Esophagus muscularis mucosa (tissue), 4 donors: ENCODE results near the gene FNIP2. TPM values are rescaled to one million over a fixed set of nuclear protein-coding genes. Genes with fewer than 3 reads are reported as not detected.

Experiments
- DNase-seq: peaks from one replicate; pipeline ENCODE4 v3.0.0-alpha.2; 2017; ENCODE audit errors: extremely low spot score
- H3K27ac ChIP-seq, 4 donors: fragments of 200-600 bp; sonication (generic); replicated peaks in 1 of 4; 1 replicate in 3 of 4; 2 replicates in 1 of 4; pipeline ENCODE4 v1.5.1; 2016 to 2019; ENCODE audit warnings: mild to moderate bottlenecking in 1 of 4
- H3K27me3 ChIP-seq, 4 donors: fragments of 200-600 bp; sonication (generic); one replicate each; pipeline versions ENCODE4 v1.5.1 to v1.6.0; 2016 to 2019
- H3K36me3 ChIP-seq, 4 donors: fragments of 200-600 bp; sonication (generic); one replicate each; pipeline ENCODE4 v1.5.1; 2016 to 2019
- H3K4me1 ChIP-seq, 4 donors: fragments of 200-600 bp; sonication (generic); one replicate each; pipeline ENCODE4 v1.5.1; 2016 to 2019
- H3K4me3 ChIP-seq, 4 donors: fragments of 200-600 bp; sonication (generic); 1 replicate in 2 of 4; 2 replicates in 2 of 4; pipeline ENCODE4 v1.5.1; 2016 to 2019; ENCODE audit warnings: mild to moderate bottlenecking in 4 of 4, moderate library complexity in 1 of 4
- H3K9me3 ChIP-seq, 4 donors: fragments of 200-600 bp; sonication (generic); 1 replicate in 3 of 4; 2 replicates in 1 of 4; pipeline ENCODE4 v1.5.1; 2016 to 2019
- EP300 ChIP-seq: sonication (generic); formaldehyde crosslinking; IDR thresholded peaks from one replicate; pipeline ENCODE4 v1.6.1; 2017; ENCODE audit warnings: antibody characterized with exemption
- POLR2A ChIP-seq: fragments of 450-650 bp; IDR thresholded peaks from one replicate; pipeline ENCODE4 v1.6.1; 2017; ENCODE audit warnings: antibody characterized with exemption, moderate library complexity, mild to moderate bottlenecking, low read depth
- POLR2AphosphoS5 ChIP-seq, 2 donors: sonication (generic); formaldehyde crosslinking; IDR thresholded peaks; one replicate each; pipeline ENCODE4 v1.6.1; 2017; ENCODE audit warnings: antibody characterized with exemption in 2 of 2
- WGBS: methylation state at CpG from one replicate; pipeline ENCODE4 v1.1.5; 2018; 5-methylcytosine and 5-hydroxymethylcytosine counted together
- intact Hi-C: fragments of 100-400 bp; cut with DNase I; formaldehyde crosslinking; loops from one replicate; pipeline ENCODE4 v1.15.1; 2023
- total RNA-seq, 4 donors: library from RNA; depleted of rRNA; stranded (reverse); fragments of >200 nt; gene quantifications; one replicate each; pipeline versions ENCODE4 v1.1.0 to v1.2.1, GENCODE V29; 2016
- TF ChIP-seq, protein P1 (sequence below), 3 experiments: fragments of 200-600 bp in 2 of 3; fragments of 450-650 bp in 1 of 3; sonication (generic) in 2 of 3; IDR thresholded peaks; one replicate each; pipeline ENCODE4 v1.5.1; 2017 to 2019; ENCODE audit warnings: antibody characterized with exemption in 3 of 3, mild to moderate bottlenecking in 2 of 3, moderate library complexity in 1 of 3

The FNIP2 gene
- total RNA-seq, 4 donors from 2014 or later: 80.0 to 97.7 (median 87.4) TPM

DNA sequence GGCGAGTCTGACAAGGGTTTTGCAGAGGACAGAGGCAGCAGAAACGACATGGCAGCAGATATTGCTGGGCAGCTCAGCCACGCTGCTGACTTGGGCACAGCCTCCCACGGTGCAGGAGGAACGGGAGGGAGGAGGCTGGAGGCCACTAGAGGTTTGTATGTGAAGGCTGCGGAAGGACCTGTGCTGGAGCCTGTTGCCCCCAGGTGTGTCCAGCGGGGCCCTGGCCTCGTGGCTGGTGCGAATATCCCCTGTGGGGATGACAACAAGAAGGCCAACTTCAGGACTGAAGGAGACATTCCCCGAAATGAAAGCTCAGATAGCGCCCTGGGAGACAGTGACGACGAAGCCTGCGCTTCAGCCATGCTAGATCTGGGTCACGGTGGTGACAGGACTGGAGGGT lies 100.2 kb downstream of the FNIP2 start:
- no peak for DNase-seq
- Histone ChIP-seq H3K4me1 (peaks cover 9 to 37% (median 25%) of the 10 kb centered on the region in 4 donors), H3K27me3 (no peaks in the 10 kb centered on the region), H3K4me3 (no peak overlapping the region), H3K36me3 (peaks cover 25 to 87% (median 57%) of the 10 kb centered on the region in 4 donors), H3K9me3 (no peaks in the 10 kb centered on the region), H3K27ac (no peak overlapping the region)
- no peak for TF ChIP-seq POLR2A
- no peak for TF ChIP-seq POLR2AphosphoS5 (IDR thresholded peaks at IDR 0.05)
- TF ChIP-seq, protein P1, sequence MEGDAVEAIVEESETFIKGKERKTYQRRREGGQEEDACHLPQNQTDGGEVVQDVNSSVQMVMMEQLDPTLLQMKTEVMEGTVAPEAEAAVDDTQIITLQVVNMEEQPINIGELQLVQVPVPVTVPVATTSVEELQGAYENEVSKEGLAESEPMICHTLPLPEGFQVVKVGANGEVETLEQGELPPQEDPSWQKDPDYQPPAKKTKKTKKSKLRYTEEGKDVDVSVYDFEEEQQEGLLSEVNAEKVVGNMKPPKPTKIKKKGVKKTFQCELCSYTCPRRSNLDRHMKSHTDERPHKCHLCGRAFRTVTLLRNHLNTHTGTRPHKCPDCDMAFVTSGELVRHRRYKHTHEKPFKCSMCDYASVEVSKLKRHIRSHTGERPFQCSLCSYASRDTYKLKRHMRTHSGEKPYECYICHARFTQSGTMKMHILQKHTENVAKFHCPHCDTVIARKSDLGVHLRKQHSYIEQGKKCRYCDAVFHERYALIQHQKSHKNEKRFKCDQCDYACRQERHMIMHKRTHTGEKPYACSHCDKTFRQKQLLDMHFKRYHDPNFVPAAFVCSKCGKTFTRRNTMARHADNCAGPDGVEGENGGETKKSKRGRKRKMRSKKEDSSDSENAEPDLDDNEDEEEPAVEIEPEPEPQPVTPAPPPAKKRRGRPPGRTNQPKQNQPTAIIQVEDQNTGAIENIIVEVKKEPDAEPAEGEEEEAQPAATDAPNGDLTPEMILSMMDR (IDR thresholded peaks at IDR 0.05): no peak
- TF ChIP-seq EP300: no peak
- WGBS: 94% methylated on average over 13 of the region's 15 CpGs
- intact Hi-C loops: no loop called here

DNA sequence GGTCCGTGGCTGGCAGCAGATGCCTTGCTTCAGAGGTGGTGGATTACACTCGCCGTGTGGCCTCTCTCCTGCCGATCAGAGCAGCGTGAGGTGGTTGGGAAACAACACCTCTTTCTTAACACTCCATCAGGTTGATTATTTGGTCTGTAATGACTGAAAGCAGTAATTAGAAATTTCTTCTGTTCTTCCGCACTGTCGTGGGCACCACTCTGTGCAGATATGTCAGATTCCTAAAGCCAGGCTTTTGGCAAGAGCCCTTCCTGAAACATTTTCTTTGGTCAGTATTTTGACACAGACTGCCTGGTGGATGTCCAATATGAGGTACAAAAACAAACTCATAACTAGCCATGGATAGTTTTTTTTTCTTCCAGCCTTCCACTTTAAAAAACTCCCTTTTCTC lies 100.9 kb downstream of the FNIP2 start:
- intact Hi-C loops: no loop called here

DNA sequence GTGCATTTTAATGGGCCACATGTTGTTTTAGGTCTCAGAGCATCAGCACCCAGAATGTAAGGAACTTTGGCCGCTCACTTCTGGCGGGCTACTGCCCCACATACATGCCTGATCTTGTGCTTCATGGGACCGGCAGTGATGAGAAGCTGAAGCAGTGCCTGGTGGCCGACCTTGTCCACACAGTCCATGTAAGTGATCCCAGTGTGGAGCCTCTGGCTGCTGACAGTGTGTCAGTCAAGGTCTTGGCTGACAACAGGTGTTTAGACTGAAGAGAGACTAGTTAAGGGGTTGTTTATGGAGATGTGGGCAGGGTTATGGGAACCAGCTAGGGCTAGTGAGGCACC lies 101.4 kb downstream of the FNIP2 start:
- Histone ChIP-seq H3K36me3 (peaks cover 25 to 87% (median 55%) of the 10 kb centered on the region in 4 donors), H3K4me1 (peaks cover 9 to 41% (median 27%) of the 10 kb centered on the region in 4 donors), H3K4me3 (no peak overlapping the region), H3K9me3 (no peaks in the 10 kb centered on the region), H3K27me3 (no peaks in the 10 kb centered on the region), H3K27ac (no peak overlapping the region)
- no peak for DNase-seq
- 90% methylated on average over 4 of the region's 4 CpGs for WGBS
- no peak for TF ChIP-seq POLR2A
- TF ChIP-seq EP300: no peak
- no peak for TF ChIP-seq POLR2AphosphoS5 (IDR thresholded peaks at IDR 0.05)
- TF ChIP-seq, protein P1 (IDR thresholded peaks at IDR 0.05): no peak
- intact Hi-C loops: no loop called here

More for the DNA sequence above, 100.9 kb downstream of the FNIP2 start:
- Histone ChIP-seq H3K27me3 (no peaks in the 10 kb centered on the region), H3K4me3 (no peak overlapping the region), H3K27ac (no peak overlapping the region), H3K36me3 (peaks cover 25 to 85% (median 54%) of the 10 kb centered on the region in 4 donors), H3K9me3 (no peaks in the 10 kb centered on the region), H3K4me1 (peaks cover 9 to 41% (median 27%) of the 10 kb centered on the region in 4 donors)
- WGBS: 93% methylated on average over 6 of the region's 7 CpGs
- TF ChIP-seq, protein P1 (IDR thresholded peaks at IDR 0.05): no peak
- TF ChIP-seq POLR2AphosphoS5 (IDR thresholded peaks at IDR 0.05) (no peak), EP300 (no peak)
- DNase-seq: no peak

DNA sequence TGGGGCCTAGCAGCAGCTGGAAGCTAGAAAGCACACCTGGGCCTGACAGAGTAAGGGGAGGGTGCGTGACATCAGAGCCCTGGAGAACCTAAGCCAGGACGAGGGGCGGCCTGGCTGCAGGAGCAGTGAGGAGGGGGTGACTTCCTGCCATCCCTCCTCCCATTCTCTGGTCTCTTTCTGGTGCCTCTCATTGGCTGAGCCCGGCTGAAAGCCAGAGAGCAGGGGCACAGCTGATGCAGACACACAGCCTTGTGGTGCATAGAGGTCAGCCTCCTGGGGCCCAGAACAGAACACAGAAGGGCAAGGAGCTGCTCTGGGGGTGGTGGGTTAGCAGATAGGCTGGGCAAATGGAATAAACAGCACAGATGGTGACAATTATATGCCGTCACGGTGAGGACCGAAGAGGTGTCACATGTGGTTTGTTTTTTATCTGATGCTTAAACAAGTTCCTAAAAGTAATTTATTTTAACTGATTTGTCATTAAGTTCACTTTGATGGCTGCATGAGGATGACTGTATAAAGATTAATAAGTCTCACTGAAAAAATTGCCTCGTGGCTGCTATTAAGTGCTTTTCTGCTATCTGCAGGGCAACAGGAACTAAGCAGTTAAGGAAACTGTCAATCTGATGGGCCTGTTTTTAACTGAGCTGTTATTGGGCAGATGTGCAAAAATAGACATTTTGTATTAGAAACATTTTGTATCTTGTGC lies 102.0 kb downstream of the FNIP2 start:
- intact Hi-C loops: no loop called here
- H3K36me3 ChIP-seq: peaks cover 25 to 87% (median 55%) of the 10 kb centered on the region in 4 donors
- no peak overlapping the region for H3K27ac ChIP-seq
- H3K27me3 ChIP-seq: no peaks in the 10 kb centered on the region
- TF ChIP-seq, protein P1 (IDR thresholded peaks at IDR 0.05): no peak
- H3K4me3 ChIP-seq: no peak overlapping the region
- WGBS: 78% methylated on average over 8 of the region's 8 CpGs
- no peaks in the 10 kb centered on the region for H3K9me3 ChIP-seq
- DNase-seq: no peak
- peaks cover 9 to 41% (median 27%) of the 10 kb centered on the region in 4 donors for H3K4me1 ChIP-seq

DNA sequence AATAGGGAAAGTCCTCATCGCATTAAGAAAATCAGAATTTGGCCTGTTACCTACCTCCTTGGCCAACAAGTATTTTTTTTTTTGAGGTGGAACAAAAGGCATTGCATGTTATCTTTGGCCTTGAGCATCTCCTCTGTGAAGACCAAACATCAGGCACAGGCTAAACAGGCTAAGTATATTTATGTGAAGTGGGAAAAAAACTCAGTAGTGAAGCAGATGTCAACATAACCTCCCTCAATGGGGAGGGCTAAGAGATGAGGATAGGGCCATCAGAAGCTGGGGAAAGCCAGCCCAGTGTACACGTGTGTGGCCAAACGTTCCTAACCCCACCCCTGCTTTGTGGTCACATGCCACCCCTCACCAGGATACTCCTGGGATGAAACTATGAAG lies 102.5 kb downstream of the FNIP2 start:
- Histone ChIP-seq H3K4me1 (peaks cover 9 to 41% (median 27%) of the 10 kb centered on the region in 4 donors), H3K4me3 (no peak overlapping the region), H3K36me3 (peaks cover 25 to 92% (median 56%) of the 10 kb centered on the region in 4 donors), H3K9me3 (no peaks in the 10 kb centered on the region), H3K27me3 (no peaks in the 10 kb centered on the region), H3K27ac (no peak overlapping the region)
- TF ChIP-seq POLR2AphosphoS5 (IDR thresholded peaks at IDR 0.05): no peak
- TF ChIP-seq EP300: no peak
- no peak for TF ChIP-seq POLR2A
- TF ChIP-seq, protein P1 (IDR thresholded peaks at IDR 0.05): no peak
- WGBS: 52% methylated on average over 3 of the region's 3 CpGs
- intact Hi-C loops: no loop called here
- DNase-seq: no peak
